Activated CD8-positive, alpha-beta memory T cell treated with anti-CD3 and anti-CD28 coated beads, Interleukin-2, amount 10 ng/mL, durations not matched to agents 7 days and 5 days (primary cell): Measurements from ENCODE around the gene C3orf52. TPM values are rescaled to one million over a fixed set of nuclear protein-coding genes. Genes with fewer than 3 reads are reported as not detected.

ENCODE experiments used
- ATAC-seq: fragments of 150-1000 bp; cut with Tn5 transposase; one replicate; pipeline ENCODE4 v1.10.0; 2021; ENCODE audit warnings: moderate library complexity
- CTCF ChIA-PET: fragments of 350-600 bp; sonication (Branson Sonifier 250); formaldehyde crosslinking; loops from one replicate; lab custom pipeline; 2021; ENCODE audit warnings: antibody characterized with exemption; lab: Charles Lee
- DNase-seq: peaks from one replicate; pipeline ENCODE4 v3.0.0-alpha.2; 2020
- H3K27ac Mint-ChIP-seq: one replicate; pipeline ENCODE4 v1.8.0; 2021; ENCODE audit warnings: mild to moderate bottlenecking, mixed read lengths
- H3K27me3 Mint-ChIP-seq: one replicate; pipeline ENCODE4 v1.8.0; 2021; ENCODE audit warnings: mixed read lengths
- H3K36me3 Mint-ChIP-seq: one replicate; pipeline ENCODE4 v1.8.0; 2021; ENCODE audit warnings: mild to moderate bottlenecking, mixed read lengths
- H3K4me1 Mint-ChIP-seq: one replicate; pipeline ENCODE4 v1.8.0; 2021; ENCODE audit warnings: mixed read lengths
- H3K4me3 Mint-ChIP-seq: one replicate; pipeline ENCODE4 v1.8.0; 2021; ENCODE audit warnings: mild to moderate bottlenecking, moderate library complexity, mixed read lengths
- H3K9me3 Mint-ChIP-seq: one replicate; pipeline ENCODE4 v1.8.0; 2022; ENCODE audit warnings: low read depth, mixed read lengths
- total RNA-seq, 2 experiments: library from RNA; stranded (reverse); gene quantifications; one replicate each; pipeline ENCODE4 v1.2.3, GENCODE V29; 2021

Gene C3orf52
- total RNA-seq, 2 experiments from 2014 or later = 2.4 to 2.6 TPM

DNA sequence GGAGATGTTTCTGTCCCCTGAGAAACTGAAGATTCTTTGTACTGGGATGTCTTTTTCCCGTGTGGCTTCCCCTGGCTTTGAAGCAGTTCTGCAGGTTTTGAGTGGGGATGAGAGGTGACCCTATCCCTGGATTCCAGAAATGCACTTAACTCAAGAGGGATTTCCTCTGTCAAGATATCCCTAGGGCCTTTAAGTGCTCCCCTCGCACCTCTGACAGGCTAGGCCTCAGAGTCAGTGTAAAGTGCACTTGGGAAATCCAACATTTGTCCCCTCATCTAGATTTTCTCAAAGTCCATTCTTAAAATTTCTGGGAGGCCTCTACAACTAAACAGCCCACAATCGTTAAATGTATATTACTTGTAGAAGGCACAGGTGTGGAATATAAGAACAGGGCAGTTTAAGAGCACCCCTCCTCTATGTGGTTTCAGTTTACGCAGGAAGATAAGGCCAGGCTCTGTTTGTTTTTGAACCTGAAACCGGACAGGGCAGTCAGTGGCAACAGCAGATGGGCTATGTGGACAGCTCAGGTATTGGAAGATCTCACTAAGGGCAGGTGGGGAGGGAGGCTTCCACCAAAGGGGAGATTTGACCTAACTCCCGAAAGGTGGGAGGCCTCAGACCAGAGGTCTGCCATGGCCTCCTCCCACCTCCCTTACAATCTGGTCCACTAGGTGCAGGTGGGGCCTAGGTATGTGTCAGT is 4.8 kb downstream of the C3orf52 start:
- Mint-ChIP-seq H3K4me1 (peaks cover 38% of the 10 kb centered on the region), H3K4me3 (no peak overlapping the region), H3K27ac (peak overlapping the region; percentile 38)

DNA sequence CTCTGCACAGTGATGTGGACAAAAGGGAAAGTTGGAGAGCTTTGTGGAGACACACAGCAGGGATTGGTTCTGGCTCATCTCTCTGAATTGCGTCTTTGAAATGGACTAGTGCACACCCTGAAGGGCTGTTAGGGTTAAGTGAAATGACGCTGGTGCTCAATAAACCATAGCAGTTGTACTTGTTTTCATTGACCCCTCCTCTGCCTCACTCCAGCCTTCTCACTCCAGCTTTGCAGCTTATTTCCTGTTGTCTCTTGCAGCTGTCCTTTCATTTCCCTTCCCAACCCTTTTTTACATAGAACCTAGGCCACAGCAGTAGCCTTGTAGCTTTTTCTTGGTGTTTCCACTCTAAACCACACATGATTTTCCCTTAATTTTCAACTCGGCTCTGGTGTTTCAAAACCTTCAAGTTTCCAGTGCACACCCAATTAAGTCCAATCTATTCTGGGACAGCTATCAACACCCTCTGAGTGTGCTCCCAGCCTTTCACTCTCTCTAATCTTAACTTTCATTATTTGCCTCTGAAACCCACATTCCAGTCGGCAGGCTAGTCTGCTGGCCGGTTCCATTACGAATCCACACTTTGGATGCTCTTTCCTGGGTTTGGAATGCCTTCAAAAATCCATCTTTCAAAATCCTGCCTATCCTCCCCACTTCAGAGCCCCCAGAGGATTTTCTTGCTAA is 6.4 kb downstream of the C3orf52 start:
- ATAC-seq (no peak), DNase-seq (no peak)
- Mint-ChIP-seq H3K27me3 (peaks cover 4% of the 10 kb centered on the region), H3K4me3 (no peak overlapping the region), H3K9me3 (no peaks in the 10 kb centered on the region), H3K36me3 (peaks cover 4% of the 10 kb centered on the region), H3K27ac (peak overlapping the region; percentile 53), H3K4me1 (peaks cover 33% of the 10 kb centered on the region)
- CTCF ChIA-PET = interaction anchor here (0.9 to 2.0 kb wide), 3 partner anchors 13 to 35 kb away, joined by 3 to 8 read pairs (median 3); no protein-coding TSS in a partner anchor

More for the DNA sequence above, 4.8 kb downstream of the C3orf52 start:
- peaks cover 10% of the 10 kb centered on the region for H3K27me3 Mint-ChIP-seq
- H3K9me3 Mint-ChIP-seq = no peaks in the 10 kb centered on the region
- H3K36me3 Mint-ChIP-seq = peaks cover 5% of the 10 kb centered on the region
- DNase-seq = no peak
- CTCF ChIA-PET = interaction anchor here (0.8 to 2.0 kb wide), 2 partner anchors 13 to 20 kb away, joined by 3 to 8 read pairs; no protein-coding TSS in a partner anchor
- ATAC-seq = no peak

DNA sequence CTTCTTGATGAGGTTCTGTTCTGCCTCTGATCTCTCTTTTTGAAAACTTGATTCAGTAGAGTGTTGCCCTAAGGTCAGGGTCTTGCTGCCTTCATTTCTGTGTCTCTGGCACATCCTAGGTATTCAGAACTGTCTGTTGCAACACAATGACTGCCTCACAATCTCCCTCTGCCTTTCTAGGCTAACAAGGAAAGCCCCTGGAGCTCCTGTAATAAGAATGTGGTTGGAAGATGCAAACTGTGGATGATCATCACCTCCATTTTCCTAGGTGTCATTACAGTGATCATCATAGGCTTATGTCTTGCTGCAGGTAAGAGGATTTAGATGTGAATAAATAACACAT is 7.0 kb downstream of the C3orf52 start:
- Mint-ChIP-seq H3K27me3 (no peaks in the 10 kb centered on the region), H3K9me3 (no peaks in the 10 kb centered on the region), H3K27ac (no peak overlapping the region), H3K4me3 (no peak overlapping the region), H3K4me1 (peaks cover 31% of the 10 kb centered on the region), H3K36me3 (peaks cover 4% of the 10 kb centered on the region)
- no peak for ATAC-seq
- no peak for DNase-seq
- CTCF ChIA-PET = interaction anchor here (1.0 to 2.0 kb wide), 2 partner anchors 13 to 18 kb away, joined by 3 to 8 read pairs; no protein-coding TSS in a partner anchor

- Mint-ChIP-seq H3K27ac (no peak overlapping the region), H3K27me3 (no peaks in the 10 kb centered on the region)
These were observed 9.5 kb downstream of the C3orf52 start for GRCh38 chr3:112095731-112096130.

DNA sequence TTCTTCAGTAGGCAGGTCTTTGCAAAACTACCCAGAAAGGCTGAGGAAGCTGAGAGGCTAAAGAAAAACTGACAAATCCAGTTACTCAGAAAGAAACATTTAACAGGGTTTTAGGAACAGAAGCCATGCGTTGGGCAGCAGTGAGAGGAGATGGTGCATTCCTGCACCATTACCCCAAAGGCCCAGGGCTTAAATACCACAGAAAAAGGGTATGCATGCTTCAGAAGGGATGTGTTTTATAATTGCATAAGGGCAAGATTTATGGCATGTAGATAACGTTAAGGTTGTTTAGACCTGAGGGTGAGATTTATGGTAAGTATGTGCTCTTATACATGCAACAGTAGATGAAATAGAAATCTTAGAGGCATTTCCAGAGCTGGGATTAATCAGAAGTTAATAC is 10.0 kb downstream of the C3orf52 start:
- Mint-ChIP-seq H3K9me3 (no peaks in the 10 kb centered on the region), H3K27me3 (no peaks in the 10 kb centered on the region), H3K4me1 (peaks cover 17% of the 10 kb centered on the region), H3K27ac (no peak overlapping the region), H3K4me3 (no peak overlapping the region), H3K36me3 (peaks cover 8% of the 10 kb centered on the region)
- ATAC-seq (no peak), DNase-seq (no peak)
- CTCF ChIA-PET = no interaction called here

More at GRCh38 chr3:112095731-112096130, 9.5 kb downstream of the C3orf52 start:
- H3K4me1 Mint-ChIP-seq = peaks cover 21% of the 10 kb centered on the region
- no peaks in the 10 kb centered on the region for H3K9me3 Mint-ChIP-seq
- DNase-seq = no peak
- no peak for ATAC-seq
- peaks cover 8% of the 10 kb centered on the region for H3K36me3 Mint-ChIP-seq
- CTCF ChIA-PET = no interaction called here
- no peak overlapping the region for H3K4me3 Mint-ChIP-seq

DNA sequence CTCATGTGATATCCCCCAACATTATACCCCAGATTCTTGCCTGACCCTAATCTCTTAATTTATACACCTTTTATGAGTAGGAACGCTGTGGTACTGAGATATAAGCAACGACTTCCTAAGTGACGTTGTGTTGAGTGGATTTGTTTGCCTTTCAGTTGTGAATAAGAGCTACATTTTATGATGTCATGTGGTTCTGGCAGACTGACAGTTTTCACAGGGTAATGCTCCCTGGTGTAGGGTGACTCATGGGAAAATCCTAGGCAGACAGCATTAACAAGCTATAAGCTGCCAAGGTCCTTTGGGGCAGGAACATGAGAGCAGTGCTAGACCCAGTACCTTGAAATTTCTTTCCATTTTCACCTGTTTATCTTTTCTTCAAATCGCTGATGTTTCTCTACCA is 11.2 kb downstream of the C3orf52 start:
- Mint-ChIP-seq H3K36me3 (peaks cover 8% of the 10 kb centered on the region), H3K27ac (no peak overlapping the region), H3K9me3 (no peaks in the 10 kb centered on the region), H3K4me3 (no peak overlapping the region), H3K4me1 (peaks cover 18% of the 10 kb centered on the region), H3K27me3 (no peaks in the 10 kb centered on the region)
- no peak for DNase-seq
- CTCF ChIA-PET = interaction anchor here (2.1 kb wide), 1 partner anchor 14 kb away, joined by 9 read pairs; no protein-coding TSS in a partner anchor
- ATAC-seq = no peak

- H3K4me3 Mint-ChIP-seq = no peak overlapping the region
- peaks cover 7% of the 10 kb centered on the region for H3K36me3 Mint-ChIP-seq
- DNase-seq = no peak
- no peak for ATAC-seq
- CTCF ChIA-PET = interaction anchor here (2.2 kb wide), 1 partner anchor 10 kb away, joined by 9 read pairs; no protein-coding TSS in a partner anchor
- no peaks in the 10 kb centered on the region for H3K9me3 Mint-ChIP-seq
- peaks cover 9% of the 10 kb centered on the region for H3K4me1 Mint-ChIP-seq
- no peak overlapping the region for H3K27ac Mint-ChIP-seq
- no peaks in the 10 kb centered on the region for H3K27me3 Mint-ChIP-seq
These were observed 15.7 kb downstream of the C3orf52 start for GRCh38 chr3:112101916-112102315.

DNA sequence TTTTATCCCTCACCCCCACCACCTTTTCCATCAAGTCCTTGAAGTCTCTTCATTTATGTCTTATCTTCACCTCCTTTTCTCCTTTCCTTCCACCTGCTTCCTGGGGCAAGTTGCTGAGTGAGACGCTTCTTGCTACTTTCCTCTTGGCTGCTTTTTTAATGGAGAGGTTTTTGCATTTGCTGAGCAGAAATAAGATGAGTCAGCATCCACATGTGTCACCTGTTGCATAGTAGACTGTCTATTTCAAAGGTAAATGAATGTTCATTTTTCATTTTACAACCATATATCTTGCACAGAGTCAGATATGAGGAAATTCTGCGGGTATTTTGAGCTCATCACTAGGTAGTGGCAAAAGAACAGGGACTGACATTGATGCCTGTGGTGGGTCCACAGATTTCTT is 18.6 kb downstream of the C3orf52 start:
- no peak for ATAC-seq
- Mint-ChIP-seq H3K27ac (no peak overlapping the region), H3K4me3 (no peak overlapping the region), H3K36me3 (peaks cover 3% of the 10 kb centered on the region), H3K27me3 (no peaks in the 10 kb centered on the region), H3K4me1 (peaks cover 4% of the 10 kb centered on the region), H3K9me3 (no peaks in the 10 kb centered on the region)
- no peak for DNase-seq
- CTCF ChIA-PET = no interaction called here

DNA sequence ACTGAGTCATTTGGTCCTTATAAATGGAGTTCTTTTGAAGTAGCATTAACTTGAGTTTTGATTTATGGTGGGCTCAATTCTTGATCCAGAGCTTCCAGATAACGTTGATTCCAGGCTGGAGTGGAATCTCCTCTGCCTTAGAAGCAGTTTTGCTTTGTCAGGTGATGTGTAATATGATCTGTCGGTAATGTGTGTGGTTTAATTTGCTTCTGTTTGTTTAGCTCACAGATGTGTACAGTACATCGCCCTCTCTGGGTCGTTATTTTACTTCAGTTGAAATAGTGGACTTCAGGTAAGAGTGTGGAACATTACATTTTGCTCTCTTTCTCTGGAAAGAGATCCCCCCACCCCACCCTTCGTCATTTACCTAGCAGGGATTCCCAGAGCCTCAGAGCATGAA is 23.1 kb downstream of the C3orf52 start:
- no peak for DNase-seq
- no peak for ATAC-seq
- CTCF ChIA-PET = interaction anchor here (1.0 kb wide), 1 partner anchor 409 kb away, joined by 3 read pairs; no protein-coding TSS in a partner anchor
- Mint-ChIP-seq H3K36me3 (peaks cover 5% of the 10 kb centered on the region), H3K27ac (no peak overlapping the region), H3K4me1 (peaks cover 14% of the 10 kb centered on the region), H3K27me3 (no peaks in the 10 kb centered on the region), H3K4me3 (no peak overlapping the region), H3K9me3 (no peaks in the 10 kb centered on the region)

- CTCF ChIA-PET = interaction anchor here (0.6 to 1.5 kb wide), 41 partner anchors 9 to 434 kb away, joined by 3 to 19 read pairs (median 4); partner anchors contain the start of genes CD200 and SLC9C1
- no peaks in the 10 kb centered on the region for H3K9me3 Mint-ChIP-seq
- DNase-seq (peak; percentile 76), ATAC-seq (peak; percentile 91)
- no peak overlapping the region for H3K27ac Mint-ChIP-seq
- H3K36me3 Mint-ChIP-seq = peaks cover 8% of the 10 kb centered on the region
- H3K4me1 Mint-ChIP-seq = peaks cover 22% of the 10 kb centered on the region
- no peak overlapping the region for H3K4me3 Mint-ChIP-seq
- no peaks in the 10 kb centered on the region for H3K27me3 Mint-ChIP-seq
These were observed 25.7 kb downstream of the C3orf52 start for GRCh38 chr3:112111785-112112402.

- no peak for ATAC-seq
- Mint-ChIP-seq H3K36me3 (peaks cover 17% of the 10 kb centered on the region), H3K4me1 (peaks cover 33% of the 10 kb centered on the region), H3K4me3 (no peak overlapping the region), H3K27me3 (no peaks in the 10 kb centered on the region), H3K27ac (no peak overlapping the region), H3K9me3 (no peaks in the 10 kb centered on the region)
- CTCF ChIA-PET = interaction anchor here (0.9 to 1.1 kb wide), 2 partner anchors 21 to 179 kb away, joined by 3 read pairs; no protein-coding TSS in a partner anchor
- DNase-seq = no peak
These were observed 28.5 kb downstream of the C3orf52 start for GRCh38 chr3:112114576-112115160.

DNA sequence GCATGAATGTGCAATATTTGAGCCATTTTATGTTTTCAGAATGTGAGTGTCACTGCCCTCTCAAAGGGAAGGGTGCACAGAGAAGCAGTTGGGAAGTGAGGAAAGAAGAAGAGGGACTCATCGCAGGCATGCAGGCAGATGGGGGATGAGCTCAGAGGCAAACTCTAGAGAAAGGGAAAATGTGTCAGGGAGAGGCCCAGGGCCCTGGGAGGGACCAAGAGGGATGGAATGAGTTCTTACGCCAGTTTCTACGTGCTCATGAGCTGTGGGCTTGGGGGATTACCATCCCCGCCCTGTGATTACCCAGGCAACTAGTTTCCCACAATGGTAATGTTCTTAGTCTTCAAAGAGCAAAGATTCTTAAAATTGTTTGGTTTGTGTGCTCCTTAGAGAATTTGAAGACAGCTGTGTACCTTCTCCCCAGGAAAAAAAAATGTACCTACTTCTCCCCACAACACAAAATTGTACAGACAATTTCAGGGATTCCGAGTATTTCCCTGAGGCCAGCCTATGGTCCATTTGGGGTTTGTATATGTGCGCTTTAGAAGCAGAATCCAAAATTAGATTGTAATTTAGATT is 29.1 kb downstream of the C3orf52 start:
- DNase-seq (no peak), ATAC-seq (no peak)
- H3K9me3 Mint-ChIP-seq = no peaks in the 10 kb centered on the region
- H3K27me3 Mint-ChIP-seq = no peaks in the 10 kb centered on the region
- H3K36me3 Mint-ChIP-seq = peaks cover 17% of the 10 kb centered on the region
- peak overlapping the region; percentile 6 for H3K27ac Mint-ChIP-seq
- CTCF ChIA-PET = interaction anchor here (0.9 kb wide), 1 partner anchor 21 kb away, joined by 3 read pairs; no protein-coding TSS in a partner anchor
- H3K4me1 Mint-ChIP-seq = peaks cover 39% of the 10 kb centered on the region
- H3K4me3 Mint-ChIP-seq = no peak overlapping the region
